ENCODE data around the gene DHX34.

Gene DHX34

GRCh38 chr19:47348819-47349795 lies at the start of gene DHX34 (continued):
- TF ChIP-seq WT1 (tag by site-specific recombination; IDR thresholded peaks at IDR 0.05) = no peak
- TF ChIP-seq ZNF433 (tag by site-specific recombination; IDR thresholded peaks at IDR 0.05; ENCODE audit: low read depth) = no peak
- no peak for TF ChIP-seq ZNF174 (tag by site-specific recombination; IDR thresholded peaks at IDR 0.05)
- no peak for TF ChIP-seq ZNF530 (tag by site-specific recombination; IDR thresholded peaks at IDR 0.05; ENCODE audit: low read depth)
- TF ChIP-seq OSR2 (tag by site-specific recombination; IDR thresholded peaks at IDR 0.05) = no peak
- peak; percentile 40; the same call in 1 of the 2 replicates for TF ChIP-seq ZBTB48 (tag by site-specific recombination; IDR thresholded peaks at IDR 0.05)
- peak; percentile 61 for TF ChIP-seq ZNF692 (tag by site-specific recombination; IDR thresholded peaks at IDR 0.05)
- TF ChIP-seq, protein P1, sequence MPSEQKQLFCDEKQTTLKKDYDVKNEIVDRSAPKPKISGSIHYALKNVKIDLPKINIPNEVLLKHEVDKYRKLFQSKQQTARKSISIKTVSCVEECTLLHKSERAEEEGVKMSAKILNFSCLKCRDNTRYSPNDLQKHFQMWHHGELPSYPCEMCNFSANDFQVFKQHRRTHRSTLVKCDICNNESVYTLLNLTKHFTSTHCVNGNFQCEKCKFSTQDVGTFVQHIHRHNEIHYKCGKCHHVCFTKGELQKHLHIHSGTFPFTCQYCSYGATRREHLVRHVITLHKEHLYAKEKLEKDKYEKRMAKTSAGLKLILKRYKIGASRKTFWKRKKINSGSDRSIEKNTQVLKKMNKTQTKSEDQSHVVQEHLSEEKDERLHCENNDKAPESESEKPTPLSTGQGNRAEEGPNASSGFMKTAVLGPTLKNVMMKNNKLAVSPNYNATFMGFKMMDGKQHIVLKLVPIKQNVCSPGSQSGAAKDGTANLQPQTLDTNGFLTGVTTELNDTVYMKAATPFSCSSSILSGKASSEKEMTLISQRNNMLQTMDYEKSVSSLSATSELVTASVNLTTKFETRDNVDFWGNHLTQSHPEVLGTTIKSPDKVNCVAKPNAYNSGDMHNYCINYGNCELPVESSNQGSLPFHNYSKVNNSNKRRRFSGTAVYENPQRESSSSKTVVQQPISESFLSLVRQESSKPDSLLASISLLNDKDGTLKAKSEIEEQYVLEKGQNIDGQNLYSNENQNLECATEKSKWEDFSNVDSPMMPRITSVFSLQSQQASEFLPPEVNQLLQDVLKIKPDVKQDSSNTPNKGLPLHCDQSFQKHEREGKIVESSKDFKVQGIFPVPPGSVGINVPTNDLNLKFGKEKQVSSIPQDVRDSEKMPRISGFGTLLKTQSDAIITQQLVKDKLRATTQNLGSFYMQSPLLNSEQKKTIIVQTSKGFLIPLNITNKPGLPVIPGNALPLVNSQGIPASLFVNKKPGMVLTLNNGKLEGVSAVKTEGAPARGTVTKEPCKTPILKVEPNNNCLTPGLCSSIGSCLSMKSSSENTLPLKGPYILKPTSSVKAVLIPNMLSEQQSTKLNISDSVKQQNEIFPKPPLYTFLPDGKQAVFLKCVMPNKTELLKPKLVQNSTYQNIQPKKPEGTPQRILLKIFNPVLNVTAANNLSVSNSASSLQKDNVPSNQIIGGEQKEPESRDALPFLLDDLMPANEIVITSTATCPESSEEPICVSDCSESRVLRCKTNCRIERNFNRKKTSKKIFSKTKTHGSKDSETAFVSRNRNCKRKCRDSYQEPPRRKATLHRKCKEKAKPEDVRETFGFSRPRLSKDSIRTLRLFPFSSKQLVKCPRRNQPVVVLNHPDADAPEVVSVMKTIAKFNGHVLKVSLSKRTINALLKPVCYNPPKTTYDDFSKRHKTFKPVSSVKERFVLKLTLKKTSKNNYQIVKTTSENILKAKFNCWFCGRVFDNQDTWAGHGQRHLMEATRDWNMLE (tag by site-specific recombination; conservative IDR thresholded peaks at IDR 0.05; ENCODE audit: low read depth) = 0 out of 2 replicates have a peak, but pooled peaks have one; percentile 17
- no peak for TF ChIP-seq HIC1 (tag by site-specific recombination; IDR thresholded peaks at IDR 0.05)
- TF ChIP-seq ZNF777 (tag by site-specific recombination; IDR thresholded peaks at IDR 0.05; ENCODE audit: borderline replicate concordance) = peak; percentile 18; the same call in 1 of the 2 replicates
- peak; percentile 78 for TF ChIP-seq KLF1 (tag by site-specific recombination; IDR thresholded peaks at IDR 0.05)
- TF ChIP-seq ZNF266 (tag by site-specific recombination; IDR thresholded peaks at IDR 0.05; ENCODE audit: low read depth) = 0 out of 2 replicates have a peak, but pooled peaks have one; percentile 11
- TF ChIP-seq ZNF239 (tag by site-specific recombination; IDR thresholded peaks at IDR 0.05) = peak; percentile 71
- TF ChIP-seq ZBTB11 (tag by site-specific recombination; conservative IDR thresholded peaks at IDR 0.05; ENCODE audit: low read depth) = peak; percentile 71
- no peak for TF ChIP-seq ZNF391 (tag by site-specific recombination; IDR thresholded peaks at IDR 0.05; ENCODE audit: borderline replicate concordance, low read depth)
- TF ChIP-seq ZNF146 (tag by site-specific recombination; IDR thresholded peaks at IDR 0.05) = no peak
- TF ChIP-seq ELK4 (IDR thresholded peaks at IDR 0.05; ENCODE audit: borderline replicate concordance, low read depth, low read length) = peak; percentile 33; the same call in 1 of the 2 replicates
- TF ChIP-seq ZBTB8A (tag by site-specific recombination; IDR thresholded peaks at IDR 0.05) = no peak
- peak; percentile 66 for TF ChIP-seq EGR2 (tag by site-specific recombination; IDR thresholded peaks at IDR 0.05; ENCODE audit: low read depth)
- peak; percentile 99 for TF ChIP-seq SP2 (tag by site-specific recombination; IDR thresholded peaks at IDR 0.05)
- TF ChIP-seq REPIN1 (tag by site-specific recombination; IDR thresholded peaks at IDR 0.05; ENCODE audit: low read depth) = peak; percentile 41; the same call in 1 of the 2 replicates
- TF ChIP-seq KLF8 (tag by site-specific recombination; IDR thresholded peaks at IDR 0.05) = peak; percentile 90
- TF ChIP-seq, protein P2, sequence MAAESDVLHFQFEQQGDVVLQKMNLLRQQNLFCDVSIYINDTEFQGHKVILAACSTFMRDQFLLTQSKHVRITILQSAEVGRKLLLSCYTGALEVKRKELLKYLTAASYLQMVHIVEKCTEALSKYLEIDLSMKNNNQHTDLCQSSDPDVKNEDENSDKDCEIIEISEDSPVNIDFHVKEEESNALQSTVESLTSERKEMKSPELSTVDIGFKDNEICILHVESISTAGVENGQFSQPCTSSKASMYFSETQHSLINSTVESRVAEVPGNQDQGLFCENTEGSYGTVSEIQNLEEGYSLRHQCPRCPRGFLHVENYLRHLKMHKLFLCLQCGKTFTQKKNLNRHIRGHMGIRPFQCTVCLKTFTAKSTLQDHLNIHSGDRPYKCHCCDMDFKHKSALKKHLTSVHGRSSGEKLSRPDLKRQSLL (tag by site-specific recombination; IDR thresholded peaks at IDR 0.05) = no peak
